GM21717 (cell line): Measurements from ENCODE around the gene NEDD4L.

Experiments
- ATAC-seq: cut with Tn5 transposase; IDR thresholded peaks from one replicate; pipeline ENCODE4 v1.9.1; 2021; ENCODE audit warnings: mild to moderate bottlenecking, moderate library complexity; ENCODE audit not compliant: unreplicated experiment

Gene NEDD4L

DNA sequence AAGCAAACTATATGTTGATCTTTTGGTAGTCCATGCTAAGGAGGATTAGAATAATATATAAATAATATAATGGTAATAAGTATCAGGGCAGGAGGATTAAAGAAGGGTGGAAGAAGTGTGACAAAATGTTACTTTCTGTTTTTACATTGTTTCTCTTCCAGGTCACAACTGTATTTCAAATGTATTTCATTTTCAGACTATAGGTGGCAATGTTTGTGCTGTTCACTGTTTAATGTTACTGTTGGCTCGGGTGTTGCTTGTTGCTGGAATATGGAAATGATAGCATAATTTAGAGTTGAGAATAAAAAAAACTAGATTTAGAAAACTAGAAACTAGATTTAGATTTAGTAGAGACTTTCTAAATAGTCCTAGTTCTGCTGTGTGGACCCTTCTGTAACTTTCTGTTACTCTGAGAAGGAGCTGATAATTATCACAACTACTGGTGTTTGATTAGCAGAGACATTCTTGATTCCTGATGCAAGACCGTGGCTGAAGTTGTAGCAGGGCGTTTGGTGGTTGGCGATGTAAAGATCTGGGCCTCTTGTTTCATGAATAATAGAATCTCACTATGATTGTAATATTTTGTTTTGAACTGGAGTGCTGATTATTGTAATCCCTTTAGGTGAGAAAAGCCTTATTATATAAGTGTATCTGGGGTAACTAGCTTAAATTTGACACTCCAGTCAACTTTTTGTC lies 7.9 kb downstream of the NEDD4L start:
- peak; percentile 73 for ATAC-seq

DNA sequence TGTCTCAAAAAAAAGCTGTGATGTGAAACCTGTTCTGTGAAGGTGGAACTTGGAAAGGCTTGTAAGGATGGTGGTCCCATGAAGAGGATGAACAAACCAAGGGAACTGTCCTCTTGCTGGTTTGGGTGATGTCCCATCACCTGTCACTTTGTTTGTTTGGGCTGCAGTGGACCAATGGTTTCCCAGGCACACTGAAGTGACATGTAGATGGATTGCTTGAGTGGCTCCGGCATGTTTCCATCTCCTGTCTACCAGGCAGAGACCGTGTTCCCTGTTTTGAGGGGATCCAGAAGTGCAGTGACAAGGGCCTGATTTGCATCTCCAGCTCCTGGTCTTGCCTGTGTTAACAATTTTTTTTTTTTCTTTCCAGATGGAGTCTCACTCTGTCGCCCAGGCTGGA lies 8.9 kb downstream of the NEDD4L start:
- ATAC-seq = no peak

DNA sequence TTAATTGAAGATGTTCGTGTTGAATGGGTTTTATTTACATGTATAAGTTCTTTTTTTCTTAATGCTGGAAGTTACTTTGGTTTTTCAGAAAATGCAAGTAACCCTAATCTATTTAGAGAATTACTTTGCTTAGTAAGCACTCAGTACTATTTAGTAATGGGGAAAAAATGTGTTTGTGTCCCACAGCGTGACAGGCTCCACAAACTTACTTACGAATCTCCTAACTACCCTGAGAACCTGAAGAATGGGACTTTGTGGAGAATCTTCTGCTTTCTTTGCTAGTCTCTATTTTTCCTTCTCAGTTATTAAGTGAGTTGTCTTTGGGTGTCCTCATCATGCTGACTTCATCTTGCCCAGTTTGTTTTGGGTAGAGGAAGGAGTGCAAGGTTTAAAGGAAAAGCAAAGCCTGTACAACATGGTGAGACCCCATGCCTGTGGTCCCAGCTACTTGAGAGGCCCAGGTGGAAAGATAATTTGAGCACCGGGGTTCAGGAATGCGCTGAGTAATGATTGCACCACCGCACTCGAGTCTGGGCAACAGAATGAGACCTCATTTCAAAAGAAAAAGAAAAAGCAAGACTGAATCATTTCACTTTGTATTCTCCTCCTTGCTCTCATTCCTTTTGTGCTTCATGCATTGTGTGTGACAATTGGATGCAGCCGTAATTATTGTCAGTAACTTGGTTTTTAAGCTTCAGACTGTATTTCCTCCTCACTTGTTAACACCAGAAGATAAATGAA lies 10.2 kb downstream of the NEDD4L start:
- no peak for ATAC-seq

DNA sequence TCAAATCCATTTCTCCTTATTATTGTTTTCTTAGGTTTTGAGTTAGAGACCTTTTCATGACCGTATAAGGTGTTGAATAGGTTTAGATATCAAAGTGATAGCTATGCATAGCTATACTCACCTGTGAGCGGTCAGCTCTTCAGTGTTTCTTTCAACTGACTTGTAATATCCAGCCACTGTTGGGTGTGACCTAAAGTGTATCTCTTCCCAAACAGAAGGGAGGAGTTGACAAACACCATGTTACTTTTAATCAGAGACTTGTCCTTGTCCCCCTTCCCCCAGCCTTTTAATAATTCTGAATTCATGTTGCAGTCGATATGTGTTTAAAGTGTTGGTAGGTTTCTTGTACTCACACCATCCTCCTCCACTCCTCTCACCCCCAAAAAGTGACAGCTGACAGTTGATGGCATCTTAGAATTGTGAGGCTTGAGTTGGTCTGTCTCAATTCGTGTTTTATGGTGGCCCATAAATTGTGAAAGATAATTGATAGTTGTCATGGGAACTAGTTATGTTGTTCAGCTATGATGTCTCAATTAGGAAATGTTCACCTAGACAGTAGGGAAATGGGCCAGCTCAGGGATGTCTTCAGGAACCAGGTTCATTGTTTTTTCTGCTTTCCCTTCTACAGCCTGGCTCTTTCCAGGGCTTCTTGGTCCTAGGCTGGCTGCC lies 12.0 kb downstream of the NEDD4L start:
- no peak for ATAC-seq

DNA sequence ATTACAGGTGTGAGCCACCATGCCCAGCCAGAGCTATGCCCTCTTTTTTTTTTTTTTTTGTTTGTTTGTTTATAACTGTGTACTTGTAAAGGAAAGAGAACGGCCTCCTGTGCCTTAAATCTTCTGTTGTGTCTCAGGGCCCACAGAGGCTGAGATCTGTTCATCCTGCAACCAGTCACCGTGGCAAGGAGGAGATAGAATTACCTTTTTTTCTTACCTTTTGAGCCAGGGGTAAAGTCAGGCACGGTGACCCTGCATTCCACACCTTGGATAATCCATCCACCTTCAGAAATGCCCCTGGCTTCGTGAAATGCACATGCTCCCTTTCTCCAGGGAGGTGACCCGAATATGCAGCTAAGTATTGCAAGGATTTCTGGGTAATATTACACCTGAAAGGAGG lies 12.8 kb downstream of the NEDD4L start:
- ATAC-seq = no peak

DNA sequence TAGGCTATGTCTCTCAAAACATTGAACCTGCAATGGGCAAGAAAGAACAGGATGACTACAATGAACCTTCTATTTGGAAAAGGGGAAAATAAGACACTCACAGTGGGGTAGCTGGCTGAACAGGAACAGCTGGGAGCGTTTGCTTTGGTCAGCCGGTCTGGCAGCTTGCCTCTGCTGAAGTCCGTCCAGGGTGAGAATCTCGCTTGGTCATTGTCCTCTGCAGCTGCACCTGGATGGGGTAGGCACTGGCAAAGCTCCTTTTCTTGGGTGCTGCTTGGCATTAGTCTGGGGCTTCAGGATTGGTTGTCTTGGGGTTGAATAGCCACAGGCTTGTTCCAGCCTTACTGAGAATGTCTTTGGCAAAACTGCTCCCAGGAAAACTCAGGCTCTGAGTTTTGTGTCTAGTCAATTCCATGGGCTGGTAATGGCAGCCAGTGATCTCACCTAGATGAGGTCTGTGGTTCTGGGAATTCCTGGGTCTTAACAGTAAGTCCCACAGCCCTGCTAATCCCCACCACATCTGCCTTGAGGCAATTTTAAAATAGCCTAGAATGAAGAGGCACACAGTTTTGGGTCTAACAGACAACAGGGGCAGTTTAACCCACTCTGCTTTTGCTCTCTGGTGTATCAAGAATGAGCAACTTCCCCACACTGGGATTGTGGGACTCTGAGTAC lies 13.4 kb downstream of the NEDD4L start:
- ATAC-seq = no peak

DNA sequence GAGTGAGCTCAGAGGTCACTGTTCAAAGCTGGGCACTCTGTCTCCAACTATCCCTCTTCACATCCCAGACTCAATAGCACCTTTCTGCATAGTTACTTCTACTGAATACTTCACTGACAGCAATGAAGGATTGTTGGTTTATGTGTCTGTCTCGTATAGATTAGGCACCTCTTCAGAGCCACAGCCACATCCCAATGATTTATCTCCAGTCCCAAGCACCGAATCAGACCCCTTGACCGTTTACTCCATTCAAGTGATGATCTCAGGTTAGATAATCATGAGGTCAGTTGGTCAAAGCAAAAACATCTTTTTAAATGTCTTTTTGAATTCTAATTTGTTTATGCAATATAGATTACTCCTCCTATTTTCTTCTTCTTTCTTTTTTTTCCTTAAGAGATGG lies 14.7 kb downstream of the NEDD4L start:
- no peak for ATAC-seq

DNA sequence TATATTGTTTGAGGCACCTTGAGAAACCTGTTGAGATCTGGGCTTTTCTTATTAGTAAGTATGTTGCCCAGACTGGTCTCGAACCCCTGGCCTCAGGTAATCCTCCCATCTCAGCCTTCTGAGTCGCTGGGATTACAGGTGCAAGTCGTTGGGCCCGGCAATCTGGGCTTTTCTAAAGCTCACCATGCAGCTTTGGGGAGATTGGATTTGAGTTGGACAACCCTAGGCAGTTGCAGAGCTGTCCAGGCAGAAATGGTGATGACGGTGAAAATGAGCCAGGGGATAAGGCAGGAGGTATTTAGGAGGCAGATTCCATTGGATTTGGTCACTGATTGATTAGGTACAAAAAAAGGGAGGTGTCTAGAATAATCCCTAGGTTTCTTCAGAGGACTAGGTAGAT lies 16.2 kb downstream of the NEDD4L start:
- ATAC-seq = no peak

DNA sequence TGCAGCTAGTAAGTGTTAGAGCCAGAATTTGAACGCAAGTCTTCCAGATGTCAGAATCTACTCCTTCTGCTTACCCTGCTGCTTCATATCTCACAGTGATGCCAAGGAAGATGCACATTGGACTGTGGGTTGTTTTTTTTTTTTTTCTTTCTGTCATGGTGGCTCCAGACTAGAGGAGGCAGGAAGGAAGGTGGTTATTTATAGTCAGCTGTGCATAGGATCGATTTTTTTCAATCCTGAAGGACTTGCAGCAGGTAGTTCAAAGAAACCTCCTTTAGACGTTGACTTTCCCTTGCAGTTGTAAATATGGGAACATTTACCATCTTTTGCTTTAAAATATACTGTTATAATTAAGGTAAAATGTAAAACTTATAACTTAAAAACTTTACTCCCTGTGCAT lies 17.3 kb downstream of the NEDD4L start:
- ATAC-seq = no peak

DNA sequence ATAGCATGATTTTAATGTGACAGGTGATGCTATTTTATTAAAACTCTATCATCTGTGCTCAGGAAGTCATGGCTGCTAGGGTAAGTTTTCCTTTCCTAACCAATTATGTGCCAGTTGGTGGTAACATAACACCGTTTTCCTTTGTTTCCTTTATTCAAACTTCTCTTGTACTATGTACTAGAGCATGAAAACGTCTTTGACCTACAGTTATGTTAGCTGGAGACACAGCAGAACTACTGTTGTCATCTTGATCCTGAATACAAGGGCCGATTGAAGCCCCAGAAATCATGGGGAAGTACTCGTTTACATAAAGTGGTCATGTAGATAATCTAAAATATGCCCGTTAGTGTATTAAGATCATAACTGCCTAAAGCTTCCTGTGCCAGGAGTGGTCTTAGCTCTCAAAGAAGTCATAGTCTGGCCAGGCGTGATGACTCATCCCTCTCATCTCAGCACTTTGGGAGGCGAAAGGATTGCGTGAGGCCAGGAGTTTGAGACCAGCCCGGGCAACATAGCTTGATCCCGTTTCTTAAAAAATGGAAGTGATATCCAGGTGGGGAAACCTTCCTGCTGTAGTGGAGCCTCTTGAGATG lies 20.5 kb downstream of the NEDD4L start:
- no peak for ATAC-seq

DNA sequence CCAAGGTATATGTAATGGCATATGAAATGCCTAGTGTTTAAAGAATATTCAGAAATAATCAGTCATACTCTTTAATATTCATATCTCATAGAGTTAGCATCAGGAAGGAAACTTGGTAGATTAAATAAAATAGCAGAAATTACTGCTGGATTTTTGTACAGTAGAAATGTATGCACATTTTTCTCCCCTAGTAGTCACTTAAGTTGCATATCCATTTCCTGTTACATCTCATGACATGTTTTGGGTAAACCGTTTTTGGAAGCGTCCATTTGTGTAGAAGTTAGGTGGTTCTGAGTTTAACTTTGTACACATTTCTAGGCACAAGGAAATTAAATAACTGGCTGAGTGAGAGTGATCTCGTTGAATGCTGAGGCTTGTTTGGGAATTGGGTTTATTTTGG lies 21.9 kb downstream of the NEDD4L start:
- ATAC-seq = no peak

DNA sequence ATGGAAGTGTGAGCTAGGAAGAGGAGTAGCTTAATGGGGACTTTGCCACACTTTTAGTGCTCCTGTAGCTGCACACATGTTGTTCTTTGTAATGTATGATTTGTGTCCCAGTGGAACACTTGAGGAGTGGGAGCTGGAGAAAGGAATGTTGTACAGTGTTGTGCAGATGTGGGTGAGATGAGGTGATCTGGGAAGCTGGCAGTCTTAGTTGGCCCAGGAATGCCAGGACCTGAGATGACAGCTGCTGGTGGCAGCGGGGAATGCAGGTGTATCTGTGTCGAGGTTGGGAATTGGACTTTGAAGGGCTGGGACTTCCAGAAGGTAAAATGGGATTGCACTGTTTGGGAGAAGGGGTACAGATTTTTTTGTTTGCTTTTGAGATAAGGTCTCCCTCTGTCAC lies 23.6 kb downstream of the NEDD4L start:
- ATAC-seq = no peak

DNA sequence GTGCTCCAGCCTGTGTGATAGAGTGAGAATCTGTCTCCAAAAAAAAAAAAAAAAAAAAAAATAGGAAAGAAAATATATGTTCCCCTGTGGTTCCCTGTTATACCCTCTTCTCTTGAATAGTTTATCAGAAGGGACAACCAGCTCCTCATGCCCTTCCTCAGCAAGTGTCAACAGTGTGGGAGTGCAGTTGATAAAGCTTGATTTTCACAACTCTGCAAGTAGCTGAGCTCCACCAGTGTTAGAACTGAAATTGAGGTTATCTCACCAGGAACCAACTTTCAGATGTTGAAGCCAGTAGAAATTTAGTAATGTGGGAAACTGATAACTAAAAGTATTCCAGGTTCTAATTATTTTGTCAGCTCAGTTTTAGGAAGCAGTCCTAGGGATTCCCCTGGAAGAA lies 25.1 kb downstream of the NEDD4L start:
- no peak for ATAC-seq

DNA sequence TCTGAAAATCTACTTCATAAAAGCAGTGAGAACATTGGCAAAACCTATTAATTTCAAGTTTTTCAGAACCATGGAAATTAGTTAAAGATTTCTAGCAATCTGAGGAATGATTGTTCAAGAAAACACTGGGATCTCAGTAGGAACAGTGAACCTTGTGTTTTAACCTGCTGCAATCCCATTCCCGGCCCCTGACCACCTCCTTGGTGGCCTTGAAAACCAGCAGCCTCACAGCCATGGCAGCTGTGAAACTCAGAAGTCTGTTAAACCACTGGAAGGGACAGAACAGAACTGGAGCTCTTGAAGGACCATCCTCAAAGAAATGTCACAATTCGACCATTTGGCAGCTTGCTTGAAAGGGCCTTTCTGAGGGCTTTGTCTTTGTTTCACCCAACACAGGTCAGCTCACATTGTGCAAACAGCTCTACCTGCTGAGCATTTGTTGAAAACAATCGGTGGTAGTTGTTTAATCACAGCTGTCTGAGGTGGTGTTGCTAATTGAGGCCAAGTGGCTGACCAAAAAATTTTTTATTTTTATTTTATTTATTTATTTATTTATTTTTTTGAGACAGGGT lies 25.8 kb downstream of the NEDD4L start:
- no peak for ATAC-seq

DNA sequence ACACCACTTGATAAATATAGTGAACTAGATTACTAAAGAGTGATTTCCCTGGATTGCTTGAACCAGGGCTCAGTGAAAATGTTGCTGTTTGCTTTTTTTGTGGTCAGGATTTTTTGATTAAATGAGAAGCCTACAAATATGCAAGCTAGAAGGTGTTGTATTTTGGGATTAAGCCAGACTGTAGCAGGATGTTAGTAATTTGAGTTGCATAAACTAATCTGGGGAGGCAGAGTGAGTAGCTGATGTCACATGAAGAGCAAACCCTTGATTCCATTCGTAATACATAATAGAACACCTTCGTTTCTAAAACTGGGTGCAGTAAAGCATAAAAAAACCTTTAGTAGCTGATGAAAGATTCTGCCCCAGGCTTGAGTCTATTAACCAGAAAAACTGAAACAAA lies 32.0 kb downstream of the NEDD4L start:
- no peak for ATAC-seq

DNA sequence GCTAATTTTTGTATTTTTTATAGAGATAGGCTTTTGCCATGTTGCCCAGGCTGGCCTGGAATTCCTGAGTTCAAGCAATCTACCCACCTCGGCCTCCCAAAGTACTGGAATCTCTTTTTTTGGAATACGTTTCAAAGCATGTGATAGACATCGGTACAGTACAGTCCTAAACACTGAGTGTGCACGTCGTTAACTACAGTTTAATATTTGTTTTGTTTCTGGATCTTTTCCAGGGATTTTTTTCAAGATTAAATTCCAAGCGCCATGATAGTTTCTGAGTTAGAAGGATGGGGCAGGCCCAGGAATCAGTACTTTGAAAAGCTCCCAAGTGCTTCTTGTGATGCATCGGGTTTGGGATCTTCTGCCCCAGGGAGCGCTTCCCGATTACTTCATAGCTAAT lies 33.3 kb downstream of the NEDD4L start:
- no peak for ATAC-seq

DNA sequence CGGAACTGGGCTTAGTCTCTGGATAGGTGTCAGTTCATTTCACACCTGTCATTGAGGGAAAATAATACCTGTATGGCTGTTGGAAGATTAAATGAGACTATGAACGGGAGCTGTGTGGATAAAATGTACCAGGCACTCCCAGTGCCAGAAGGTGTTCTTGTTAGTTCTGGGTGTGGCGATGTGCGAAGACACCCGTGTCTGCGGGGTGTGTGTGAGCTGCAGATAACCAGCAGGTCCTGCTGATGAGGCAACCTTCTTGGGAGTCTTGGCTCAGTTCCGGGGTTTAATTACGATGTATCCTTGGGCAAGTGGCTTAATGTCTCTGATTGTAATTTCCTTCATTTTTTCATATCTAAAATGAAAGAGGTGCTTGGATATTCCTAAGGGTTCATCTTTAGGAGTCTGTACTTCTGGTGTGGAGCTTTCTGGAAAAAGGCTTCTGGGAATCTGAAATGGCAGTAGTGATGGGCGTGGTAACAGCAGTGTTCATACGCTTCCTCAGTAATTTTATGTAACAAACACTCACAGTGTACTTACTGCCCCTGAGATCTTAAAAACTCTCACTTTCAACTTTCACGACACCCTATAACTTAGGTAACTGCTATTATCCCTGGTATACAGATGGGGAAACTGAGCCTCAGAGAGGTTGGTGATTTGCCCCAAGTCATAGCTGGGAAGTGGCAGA lies 35.0 kb downstream of the NEDD4L start:
- ATAC-seq = no peak

DNA sequence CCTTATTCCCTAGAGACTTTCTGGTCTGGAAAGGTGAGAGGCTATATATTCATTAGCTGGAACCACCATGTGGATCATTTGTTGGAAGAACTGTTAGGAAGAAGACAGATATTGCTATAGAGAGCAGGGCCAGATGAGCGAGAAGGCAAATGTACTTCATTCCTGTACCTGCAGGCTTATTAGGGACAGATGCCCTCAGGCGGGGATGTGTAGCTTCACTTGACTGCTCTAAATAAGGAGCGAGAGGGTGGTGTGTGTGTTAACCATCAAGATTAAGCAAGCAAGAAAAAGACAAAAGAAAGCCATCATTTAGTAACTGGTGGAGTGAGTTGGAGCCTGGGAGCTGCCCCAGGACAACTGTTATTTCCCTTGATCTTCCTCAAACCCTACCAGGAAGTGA lies 36.4 kb downstream of the NEDD4L start:
- no peak for ATAC-seq

DNA sequence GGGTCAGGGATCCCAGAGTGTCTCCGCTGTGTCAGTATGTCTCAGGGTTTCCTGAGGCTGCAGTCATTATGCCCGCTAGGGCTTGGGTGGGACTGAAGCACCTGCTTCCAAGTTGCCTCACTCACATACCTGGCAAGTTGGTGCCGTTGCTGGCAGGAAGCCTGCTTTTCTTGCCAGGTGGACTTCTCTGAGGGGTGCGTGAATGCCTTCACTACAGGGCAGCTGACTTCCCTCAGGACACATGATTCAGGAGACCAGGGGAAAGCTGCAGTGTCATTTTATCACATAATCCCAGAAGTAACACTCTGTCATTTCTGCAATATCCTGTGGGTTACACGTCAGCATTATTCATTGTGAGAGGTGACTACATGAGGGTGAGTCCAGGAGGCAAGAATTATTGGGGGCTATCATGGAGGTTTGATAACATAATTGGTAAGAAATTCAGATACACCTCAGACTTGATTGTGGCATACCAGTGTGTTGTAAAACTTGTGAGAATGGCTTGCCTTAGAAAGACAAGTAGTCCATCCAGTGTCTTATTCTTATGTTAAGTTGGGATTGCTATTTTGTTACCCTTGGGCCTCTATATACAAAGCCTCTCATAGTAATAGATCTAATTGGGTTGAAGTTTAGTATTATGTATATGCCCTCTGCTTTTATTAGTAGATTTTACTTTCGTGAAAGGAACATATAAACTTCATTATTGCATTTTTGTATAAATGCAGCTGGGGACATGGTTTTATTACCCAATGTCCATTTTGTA lies 44.1 kb downstream of the NEDD4L start:
- no peak for ATAC-seq

DNA sequence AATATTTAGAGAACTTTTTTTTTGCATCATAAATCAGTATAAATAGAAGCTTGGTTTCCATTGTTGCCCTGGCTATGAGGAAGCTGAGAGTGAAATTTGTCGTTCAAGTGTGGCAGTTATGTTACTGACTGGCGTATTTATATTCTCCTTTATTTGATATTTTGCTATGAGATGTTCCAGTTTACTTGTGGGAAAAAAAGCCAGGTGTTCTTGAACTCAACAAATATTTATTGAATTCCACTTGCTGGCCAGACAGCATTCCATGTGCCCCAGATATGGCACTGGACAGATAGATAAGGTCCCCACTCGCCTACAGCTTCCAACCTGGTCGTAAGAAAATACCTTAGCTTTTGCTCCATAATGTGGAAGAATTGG lies 44.7 kb downstream of the NEDD4L start:
- ATAC-seq = no peak
